Anterior cingulate cortex (tissue), 58 donors: ENCODE results near the gene NCOA3.
A peak's percentile ranks its signal among the peaks of the same experiment; 100 is the strongest.
"Not testable (repeated sequence)": the region's sequence is repeated elsewhere in the genome, so short reads cannot be mapped to it uniquely, and the experiment has no call there.

Experiments used
- DNase-seq, 58 donors: peaks; one replicate each; lab custom pipeline; 2025; lab: John Stamatoyannopoulos, UW

The NCOA3 gene

GRCh38 chr20:47498606-47499005 is 3.1 kb upstream of the NCOA3 start:
- DNase-seq, result no peak

- DNase-seq, result no peak
Measured at GRCh38 chr20:47499053-47499452, 2.6 kb upstream of the NCOA3 start.

- DNase-seq, result not testable (repeated sequence)
Measured at GRCh38 chr20:47500082-47500481, 1.6 kb upstream of the NCOA3 start.

DNA sequence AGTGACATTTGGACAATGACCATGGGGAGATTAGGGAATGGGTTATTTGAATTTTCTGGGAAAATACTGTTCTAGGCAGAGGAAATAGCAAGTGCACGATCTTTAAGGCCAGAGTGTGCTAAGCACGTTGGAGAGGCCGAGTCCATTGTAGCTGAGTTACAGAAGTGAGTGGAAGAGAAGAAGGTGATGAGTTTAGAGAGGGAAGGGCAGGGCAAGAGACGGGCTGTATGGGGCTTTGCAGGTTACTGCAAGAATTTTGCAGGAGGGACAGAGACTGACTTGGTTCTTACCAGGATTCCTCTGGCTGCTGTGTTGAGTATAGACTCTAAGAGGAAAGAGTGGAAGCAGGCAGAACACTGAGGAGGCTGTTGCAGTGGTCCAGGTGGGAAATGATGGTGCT is 1.1 kb upstream of the NCOA3 start:
- peak in 1 of 58 donors; percentile 26 for DNase-seq

DNA sequence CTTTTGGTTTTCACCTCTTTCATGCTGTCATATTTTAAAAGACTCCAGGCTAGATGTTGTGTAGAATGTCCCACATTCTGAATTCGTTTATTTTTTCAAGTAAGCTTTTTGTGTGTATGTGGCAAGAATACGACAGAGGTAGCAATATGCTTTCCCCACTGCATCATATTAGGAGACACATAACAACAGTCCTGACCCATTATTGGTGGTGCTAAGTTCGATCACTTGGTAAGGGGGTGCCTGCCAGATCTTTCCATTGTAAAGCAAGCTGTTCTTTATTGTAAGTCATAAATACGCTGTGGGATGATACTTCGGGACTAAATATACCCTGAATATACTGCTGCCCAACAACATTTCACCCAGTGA is 588 bp upstream of the NCOA3 start:
- no peak for DNase-seq

DNA sequence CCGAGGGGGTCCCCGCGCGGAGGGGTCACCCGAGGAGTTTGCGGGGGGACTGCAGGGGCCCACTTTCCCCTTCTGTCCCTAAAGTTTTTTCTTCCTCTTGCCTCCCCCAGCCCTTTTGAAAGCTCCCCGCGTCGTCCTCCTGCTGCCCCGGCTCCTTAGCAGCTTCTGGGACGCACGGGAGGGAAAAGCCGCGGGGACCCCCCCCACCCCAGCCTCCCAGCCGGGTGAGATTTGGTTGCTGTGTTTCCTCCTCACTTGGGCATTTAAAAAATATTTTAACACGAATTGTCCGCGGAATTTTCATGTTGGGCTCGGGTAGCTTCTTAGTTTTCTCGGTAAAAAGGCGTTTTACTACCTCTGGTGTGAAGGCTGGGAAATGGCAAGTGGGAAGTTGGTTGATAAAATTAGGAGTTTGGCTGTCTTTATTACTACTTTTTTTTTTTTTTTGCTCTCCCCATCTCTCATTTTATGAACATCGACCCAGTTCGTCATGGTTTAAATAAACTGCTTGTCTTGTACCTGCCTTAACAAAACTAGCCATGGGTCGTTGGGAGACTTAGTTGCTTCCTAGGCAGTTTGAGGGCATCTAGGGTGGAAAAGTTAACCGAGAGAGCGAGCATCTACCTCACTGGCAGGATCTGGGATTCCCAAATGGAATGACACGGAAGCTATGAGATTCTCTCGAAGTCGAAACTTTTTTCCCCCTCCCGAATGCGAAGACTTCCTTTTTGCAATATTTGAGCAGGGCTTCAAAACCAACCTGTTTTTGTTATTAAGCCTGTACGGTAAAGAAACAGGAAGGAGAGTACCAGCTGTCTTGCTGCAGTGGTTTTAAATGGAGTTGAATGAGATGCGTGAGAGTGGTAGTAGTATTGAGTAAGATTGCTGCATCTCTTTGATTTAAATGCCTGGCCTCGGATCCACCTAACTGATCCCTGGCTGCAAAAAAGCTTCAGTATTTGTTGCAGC is 868 bp downstream of the NCOA3 start:
- peak in 23 of 58 donors; percentile 7 to 58 (median 36) for DNase-seq

- no peak for DNase-seq
Measured at GRCh38 chr20:47503685-47504084, 2.0 kb downstream of the NCOA3 start.

- DNase-seq, result no peak
Measured at GRCh38 chr20:47506335-47506734, 4.6 kb downstream of the NCOA3 start.

DNA sequence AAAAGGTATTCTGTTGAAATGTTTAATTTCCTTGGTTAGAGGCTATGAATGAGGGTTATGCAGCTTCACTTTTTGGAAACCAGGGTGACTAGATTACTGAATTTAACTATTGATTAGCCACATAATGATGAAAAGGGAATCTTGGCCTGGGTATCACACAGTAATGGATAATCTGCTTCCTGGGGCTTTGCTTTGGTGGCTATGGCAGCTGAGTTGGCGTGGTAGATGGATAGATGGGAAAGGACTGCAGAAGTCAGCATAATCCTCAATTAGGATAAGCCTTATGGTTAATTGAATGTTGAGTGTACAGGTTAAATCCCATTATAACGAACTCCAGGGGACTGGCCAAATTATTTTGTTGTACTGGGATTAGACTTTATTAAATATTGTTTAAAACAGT is 5.2 kb downstream of the NCOA3 start:
- no peak for DNase-seq

GRCh38 chr20:47507275-47507981 is 5.7 kb downstream of the NCOA3 start:
- not testable (repeated sequence) for DNase-seq

DNA sequence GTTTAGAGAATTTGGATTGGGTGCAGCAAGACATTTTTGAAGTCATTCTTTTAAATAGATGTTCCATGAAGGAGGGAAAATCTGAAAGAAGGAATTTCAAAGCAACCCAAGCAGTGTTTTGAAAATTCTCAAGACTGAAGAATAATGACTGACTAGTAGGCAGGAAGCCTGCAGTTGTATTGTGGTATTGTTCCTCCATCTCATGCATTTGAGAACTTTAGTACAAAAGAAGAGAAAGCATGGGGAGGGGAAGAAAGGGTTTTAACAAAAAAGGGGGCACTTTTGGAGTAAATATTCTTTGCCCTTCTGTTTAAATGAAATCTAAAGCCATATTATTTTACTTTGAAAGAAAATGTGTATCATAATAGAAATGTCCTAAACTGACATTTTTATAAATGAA is 6.6 kb downstream of the NCOA3 start:
- DNase-seq, result no peak

- no peak for DNase-seq
Measured at GRCh38 chr20:47509104-47509661, 7.5 kb downstream of the NCOA3 start.

GRCh38 chr20:47509685-47510084 is 8.0 kb downstream of the NCOA3 start:
- DNase-seq, result no peak

- DNase-seq, result no peak
Measured at GRCh38 chr20:47515843-47516242, 14.2 kb downstream of the NCOA3 start.

DNA sequence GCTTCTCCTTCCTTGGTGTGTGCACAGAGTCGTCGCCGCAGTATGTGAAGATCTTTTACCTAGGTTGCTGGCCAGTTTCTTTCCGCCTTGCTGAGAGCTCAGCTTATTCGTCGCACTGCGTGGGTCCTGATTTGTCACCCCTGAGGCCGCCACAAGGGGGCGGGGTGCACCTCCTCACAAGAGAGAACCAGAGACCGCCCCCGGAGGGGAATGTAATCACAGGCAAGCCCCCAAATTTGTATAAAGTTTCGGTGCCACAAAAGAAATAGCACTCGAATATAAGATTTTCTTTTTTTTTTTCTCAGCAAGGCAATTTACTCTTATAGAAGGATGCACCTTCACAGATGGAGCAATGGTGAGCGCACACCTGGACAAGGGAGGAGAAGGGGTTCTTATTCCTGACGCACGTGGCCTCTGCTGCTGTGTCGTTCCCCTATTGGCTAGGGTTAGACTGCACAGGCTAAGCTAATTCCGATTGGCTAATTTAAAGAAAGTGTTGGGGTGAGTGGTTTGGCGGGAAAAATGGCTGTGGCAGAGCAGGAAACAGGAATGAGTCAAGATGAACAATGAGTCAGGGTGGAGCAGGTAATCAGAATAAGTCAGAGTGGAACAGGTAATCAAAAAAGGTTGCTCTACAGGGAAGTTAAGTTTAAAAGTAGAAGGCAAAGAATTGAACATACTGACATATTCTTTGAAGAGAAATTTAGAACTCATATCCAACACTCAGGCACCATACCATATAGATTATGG is 19.5 kb downstream of the NCOA3 start:
- DNase-seq, result no peak

DNA sequence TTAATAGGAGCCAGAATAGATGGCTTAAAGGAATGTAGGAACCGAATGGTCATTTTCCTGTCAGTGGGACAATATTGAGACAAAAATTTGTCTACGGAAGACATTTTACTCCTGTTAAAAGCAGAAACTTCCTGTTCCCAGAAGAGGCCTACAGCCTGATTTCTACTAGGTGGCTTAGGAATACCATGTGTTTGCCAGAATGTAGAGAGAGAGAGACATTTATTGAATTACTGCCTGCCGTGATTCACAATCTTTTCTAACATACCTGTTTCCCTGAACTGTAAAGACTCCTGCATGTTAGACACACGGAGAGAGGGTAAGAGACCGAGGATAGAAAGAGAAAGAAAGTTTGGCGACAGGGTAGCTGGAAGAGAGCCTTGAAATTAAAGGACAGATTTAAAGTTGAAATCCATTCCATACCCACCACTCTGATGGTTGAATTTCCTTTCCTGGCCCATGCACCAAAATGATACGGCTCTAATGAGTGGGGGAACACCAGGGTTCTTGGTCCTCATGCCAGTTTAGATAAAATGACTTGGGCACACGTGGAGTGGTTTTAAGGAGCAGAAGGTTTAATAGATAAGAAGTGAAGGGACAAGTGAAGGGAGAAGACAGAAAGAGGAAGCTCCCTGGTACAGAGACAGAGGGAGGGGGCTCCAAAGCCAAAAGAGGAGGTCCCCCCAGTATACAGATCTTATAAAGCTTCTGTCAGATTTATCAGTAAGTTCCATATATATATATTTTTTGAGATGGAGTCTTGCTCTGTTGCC is 22.5 kb downstream of the NCOA3 start:
- no peak for DNase-seq

GRCh38 chr20:47527004-47527800 is 25.5 kb downstream of the NCOA3 start:
- DNase-seq, result no peak

DNA sequence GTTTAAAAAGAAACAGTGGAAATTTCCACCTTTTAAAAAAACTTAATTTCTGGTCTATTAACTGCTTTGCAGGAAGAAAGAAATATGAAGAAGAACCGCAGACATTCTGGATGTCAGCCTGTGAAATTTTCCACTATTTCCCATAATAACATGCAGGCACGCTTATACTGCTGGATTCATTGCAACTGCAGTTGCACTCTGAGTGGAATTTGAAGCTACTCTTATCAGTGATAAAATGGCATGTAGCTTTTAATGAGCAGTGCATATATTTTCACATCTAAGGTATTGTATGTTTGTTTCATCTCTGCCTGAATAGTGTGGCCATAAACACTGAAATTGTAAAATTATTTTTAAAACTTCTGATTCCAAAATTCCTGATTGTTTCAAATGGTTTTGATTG is 28.2 kb downstream of the NCOA3 start:
- no peak for DNase-seq

- DNase-seq, result no peak
Measured at GRCh38 chr20:47531458-47531857, 29.8 kb downstream of the NCOA3 start.
